ENCODE measurements around the gene ZNF423.

Gene ZNF423

GRCh38 chr16:49466881-49467280, 389.0 kb downstream of the ZNF423 start:
- TF ChIP-seq CTCF (IDR thresholded peaks at IDR 0.05) = no peak
- no peak overlapping the region for H3K4me3 ChIP-seq
- no peak overlapping the region for H3K27ac ChIP-seq
- DNase-seq (ENCODE audit: low spot score) = peak; percentile 63

- peak; percentile 35 for DNase-seq (ENCODE audit: low spot score)
- Histone ChIP-seq H3K4me3 (no peak overlapping the region), H3K27ac (no peak overlapping the region)
- TF ChIP-seq CTCF (IDR thresholded peaks at IDR 0.05) = no peak
Measured at GRCh38 chr16:49466529-49466831, 389.4 kb downstream of the ZNF423 start.

GRCh38 chr16:49465661-49466528, 390.0 kb downstream of the ZNF423 start:
- peak; percentile 43 for DNase-seq (ENCODE audit: low spot score)
- TF ChIP-seq CTCF (IDR thresholded peaks at IDR 0.05) = no peak
- Histone ChIP-seq H3K4me3 (no peak overlapping the region), H3K27ac (no peak overlapping the region)

GRCh38 chr16:49464877-49465504, 390.9 kb downstream of the ZNF423 start:
- no peak for TF ChIP-seq CTCF (IDR thresholded peaks at IDR 0.05)
- no peak overlapping the region for H3K4me3 ChIP-seq
- peak; percentile 62 for DNase-seq (ENCODE audit: low spot score)

GRCh38 chr16:49464093-49464492, 391.8 kb downstream of the ZNF423 start:
- Histone ChIP-seq H3K4me3 (no peak overlapping the region), H3K27ac (no peak overlapping the region)
- DNase-seq (ENCODE audit: low spot score) = no peak
- TF ChIP-seq CTCF (IDR thresholded peaks at IDR 0.05) = no peak

More at GRCh38 chr16:49464877-49465504, 390.9 kb downstream of the ZNF423 start:
- H3K27ac ChIP-seq = no peak overlapping the region

- Histone ChIP-seq H3K27ac (no peak overlapping the region), H3K4me3 (no peak overlapping the region)
- peak; percentile 62 for DNase-seq (ENCODE audit: low spot score)
- no peak for TF ChIP-seq CTCF (IDR thresholded peaks at IDR 0.05)
Measured at GRCh38 chr16:49463529-49463928, 392.4 kb downstream of the ZNF423 start.

- H3K27ac ChIP-seq = no peak overlapping the region
Measured at GRCh38 chr16:49462989-49463371, 392.9 kb downstream of the ZNF423 start.

More at GRCh38 chr16:49462989-49463371, 392.9 kb downstream of the ZNF423 start:
- DNase-seq (ENCODE audit: low spot score) = peak; percentile 64
- no peak overlapping the region for H3K4me3 ChIP-seq
- no peak for TF ChIP-seq CTCF (IDR thresholded peaks at IDR 0.05)
